Astrocyte (in vitro differentiated cells and primary cell): ENCODE data around the gene STK32B.

Experiments
- EZH2 ChIP-seq: IDR thresholded peaks from 2 replicates; pipeline ENCODE4 v1.6.1; 2012; ENCODE audit warnings: mild to moderate bottlenecking, low read length, inconsistent platforms; ENCODE audit not compliant: insufficient read depth
- TF ChIP-seq, protein P1 (sequence below): IDR thresholded peaks from 2 replicates; pipeline ENCODE4 v1.5.1; 2011; ENCODE audit warnings: low read depth, mild to moderate bottlenecking, inconsistent platforms, low read length, moderate library complexity; ENCODE audit not compliant: insufficient read depth

GRCh38 chr4:5218376-5219069 lies 167.2 kb downstream of the STK32B start:
- TF ChIP-seq, protein P1, sequence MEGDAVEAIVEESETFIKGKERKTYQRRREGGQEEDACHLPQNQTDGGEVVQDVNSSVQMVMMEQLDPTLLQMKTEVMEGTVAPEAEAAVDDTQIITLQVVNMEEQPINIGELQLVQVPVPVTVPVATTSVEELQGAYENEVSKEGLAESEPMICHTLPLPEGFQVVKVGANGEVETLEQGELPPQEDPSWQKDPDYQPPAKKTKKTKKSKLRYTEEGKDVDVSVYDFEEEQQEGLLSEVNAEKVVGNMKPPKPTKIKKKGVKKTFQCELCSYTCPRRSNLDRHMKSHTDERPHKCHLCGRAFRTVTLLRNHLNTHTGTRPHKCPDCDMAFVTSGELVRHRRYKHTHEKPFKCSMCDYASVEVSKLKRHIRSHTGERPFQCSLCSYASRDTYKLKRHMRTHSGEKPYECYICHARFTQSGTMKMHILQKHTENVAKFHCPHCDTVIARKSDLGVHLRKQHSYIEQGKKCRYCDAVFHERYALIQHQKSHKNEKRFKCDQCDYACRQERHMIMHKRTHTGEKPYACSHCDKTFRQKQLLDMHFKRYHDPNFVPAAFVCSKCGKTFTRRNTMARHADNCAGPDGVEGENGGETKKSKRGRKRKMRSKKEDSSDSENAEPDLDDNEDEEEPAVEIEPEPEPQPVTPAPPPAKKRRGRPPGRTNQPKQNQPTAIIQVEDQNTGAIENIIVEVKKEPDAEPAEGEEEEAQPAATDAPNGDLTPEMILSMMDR: no peak
- TF ChIP-seq EZH2: no peak
